IMR-90 (cell line): ENCODE results near the gene THOP1.

Source experiments
- BHLHE40 ChIP-seq: fragments of 150-350 bp; IDR thresholded peaks from 2 replicates; pipeline ENCODE4 v1.6.1; 2016; ENCODE audit warnings: mild to moderate bottlenecking, low read depth, low read length
- CEBPB ChIP-seq: IDR thresholded peaks from 2 replicates; pipeline ENCODE4 v1.6.1; 2012; ENCODE audit warnings: low read depth, low read length, improper control_type of control experiment
- CHD1 ChIP-seq: IDR thresholded peaks from 2 replicates; pipeline ENCODE4 v1.6.1; 2012; ENCODE audit warnings: low read depth, low read length, improper control_type of control experiment
- MAZ ChIP-seq: IDR thresholded peaks from 2 replicates; pipeline ENCODE4 v1.6.1; 2012; ENCODE audit warnings: low read depth, mild to moderate bottlenecking, low read length, improper control_type of control experiment, moderate library complexity, borderline replicate concordance
- MXI1 ChIP-seq: IDR thresholded peaks from 2 replicates; pipeline ENCODE4 v1.6.1; 2012; ENCODE audit warnings: low read depth, mild to moderate bottlenecking, low read length, moderate library complexity, borderline replicate concordance
- POLR2A ChIP-seq: IDR thresholded peaks from 2 replicates; pipeline ENCODE4 v1.6.1; 2012; ENCODE audit warnings: mild to moderate bottlenecking, low read depth, low read length
- RAD21 ChIP-seq: IDR thresholded peaks from 2 replicates; pipeline ENCODE4 v1.6.1; 2012; ENCODE audit warnings: low read length, improper control_type of control experiment
- RCOR1 ChIP-seq: IDR thresholded peaks from 2 replicates; pipeline ENCODE4 v1.6.1; 2012; ENCODE audit warnings: mild to moderate bottlenecking, low read length, improper control_type of control experiment; ENCODE audit not compliant: insufficient replicate concordance
- RFX5 ChIP-seq: IDR thresholded peaks from 2 replicates; pipeline ENCODE4 v1.8.0; 2012; ENCODE audit warnings: low read depth, mild to moderate bottlenecking, low read length, moderate library complexity
- SMC3 ChIP-seq: fragments of 150-350 bp; IDR thresholded peaks from 2 replicates; pipeline ENCODE4 v1.6.1; 2016; ENCODE audit warnings: low read depth, mild to moderate bottlenecking, antibody characterized with exemption, low read length, moderate library complexity
- TF ChIP-seq, protein P1 (sequence below): conservative IDR thresholded peaks from 2 replicates; pipeline ENCODE4 v1.5.1; 2012; ENCODE audit warnings: mild to moderate bottlenecking, low read depth, low read length, improper control_type of control experiment
- TF ChIP-seq, protein P2 (sequence below): fragments of 150-350 bp; IDR thresholded peaks from 2 replicates; pipeline ENCODE4 v1.6.1; 2016; ENCODE audit warnings: low read depth, mild to moderate bottlenecking, low read length, moderate library complexity, borderline replicate concordance
- TF ChIP-seq, protein P3 (sequence below): fragments of 150-350 bp; IDR thresholded peaks from 2 replicates; pipeline ENCODE4 v1.6.1; 2017; ENCODE audit warnings: mild to moderate bottlenecking, antibody characterized with exemption, low read length, low read depth

DNA sequence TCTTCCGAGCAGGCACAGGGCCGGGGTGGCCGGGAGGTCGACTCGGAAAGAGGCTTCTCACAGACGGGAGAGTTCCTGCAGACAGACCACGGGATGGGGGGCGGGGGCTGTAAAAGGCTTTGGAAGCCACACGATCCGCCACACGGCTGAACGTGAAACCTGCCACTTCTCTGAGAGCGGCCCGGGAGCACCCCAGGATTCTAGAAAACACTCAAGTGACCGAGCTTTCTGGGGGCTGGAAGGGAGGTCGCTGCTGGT, 29.9 kb upstream of the THOP1 start:
- TF ChIP-seq RFX5: no peak
- no peak for TF ChIP-seq BHLHE40
- TF ChIP-seq, protein P1, sequence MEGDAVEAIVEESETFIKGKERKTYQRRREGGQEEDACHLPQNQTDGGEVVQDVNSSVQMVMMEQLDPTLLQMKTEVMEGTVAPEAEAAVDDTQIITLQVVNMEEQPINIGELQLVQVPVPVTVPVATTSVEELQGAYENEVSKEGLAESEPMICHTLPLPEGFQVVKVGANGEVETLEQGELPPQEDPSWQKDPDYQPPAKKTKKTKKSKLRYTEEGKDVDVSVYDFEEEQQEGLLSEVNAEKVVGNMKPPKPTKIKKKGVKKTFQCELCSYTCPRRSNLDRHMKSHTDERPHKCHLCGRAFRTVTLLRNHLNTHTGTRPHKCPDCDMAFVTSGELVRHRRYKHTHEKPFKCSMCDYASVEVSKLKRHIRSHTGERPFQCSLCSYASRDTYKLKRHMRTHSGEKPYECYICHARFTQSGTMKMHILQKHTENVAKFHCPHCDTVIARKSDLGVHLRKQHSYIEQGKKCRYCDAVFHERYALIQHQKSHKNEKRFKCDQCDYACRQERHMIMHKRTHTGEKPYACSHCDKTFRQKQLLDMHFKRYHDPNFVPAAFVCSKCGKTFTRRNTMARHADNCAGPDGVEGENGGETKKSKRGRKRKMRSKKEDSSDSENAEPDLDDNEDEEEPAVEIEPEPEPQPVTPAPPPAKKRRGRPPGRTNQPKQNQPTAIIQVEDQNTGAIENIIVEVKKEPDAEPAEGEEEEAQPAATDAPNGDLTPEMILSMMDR: no peak
- TF ChIP-seq, protein P2, sequence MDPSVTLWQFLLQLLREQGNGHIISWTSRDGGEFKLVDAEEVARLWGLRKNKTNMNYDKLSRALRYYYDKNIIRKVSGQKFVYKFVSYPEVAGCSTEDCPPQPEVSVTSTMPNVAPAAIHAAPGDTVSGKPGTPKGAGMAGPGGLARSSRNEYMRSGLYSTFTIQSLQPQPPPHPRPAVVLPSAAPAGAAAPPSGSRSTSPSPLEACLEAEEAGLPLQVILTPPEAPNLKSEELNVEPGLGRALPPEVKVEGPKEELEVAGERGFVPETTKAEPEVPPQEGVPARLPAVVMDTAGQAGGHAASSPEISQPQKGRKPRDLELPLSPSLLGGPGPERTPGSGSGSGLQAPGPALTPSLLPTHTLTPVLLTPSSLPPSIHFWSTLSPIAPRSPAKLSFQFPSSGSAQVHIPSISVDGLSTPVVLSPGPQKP: no peak
- TF ChIP-seq, protein P3, sequence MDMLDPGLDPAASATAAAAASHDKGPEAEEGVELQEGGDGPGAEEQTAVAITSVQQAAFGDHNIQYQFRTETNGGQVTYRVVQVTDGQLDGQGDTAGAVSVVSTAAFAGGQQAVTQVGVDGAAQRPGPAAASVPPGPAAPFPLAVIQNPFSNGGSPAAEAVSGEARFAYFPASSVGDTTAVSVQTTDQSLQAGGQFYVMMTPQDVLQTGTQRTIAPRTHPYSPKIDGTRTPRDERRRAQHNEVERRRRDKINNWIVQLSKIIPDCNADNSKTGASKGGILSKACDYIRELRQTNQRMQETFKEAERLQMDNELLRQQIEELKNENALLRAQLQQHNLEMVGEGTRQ: no peak
- TF ChIP-seq MXI1: no peak
- no peak for TF ChIP-seq SMC3
- TF ChIP-seq MAZ: no peak
- TF ChIP-seq CHD1: no peak
- no peak for TF ChIP-seq POLR2A
- TF ChIP-seq RCOR1: no peak
- TF ChIP-seq RAD21: no peak
- no peak for TF ChIP-seq CEBPB
